GM12878 (cell line): ENCODE results near the gene USP16. TPM values are rescaled to one million over a fixed set of nuclear protein-coding genes. Genes with fewer than 3 reads are reported as not detected.

Experiments used
- ATAC-seq: fragments of 200-7000 bp; cut with Tn5 transposase; 3 replicates; pipeline ENCODE4 v1.9.1; 2020; ENCODE audit warnings: mild to moderate bottlenecking, moderate library complexity
- BruUV-seq: library from RNA; stranded (reverse); fragments of 400-500 nt; replicated peaks from 2 replicates; lab custom pipeline; 2021; lab: Mats Ljungman, UMichigan
- CTCF ChIA-PET: fragments of 300-600 bp; sonication (Branson Sonifier 250); formaldehyde crosslinking; extraction: SDS; loops from one replicate; lab custom pipeline; 2021; ENCODE audit warnings: inconsistent platforms; lab: Yijun Ruan, JAX
- POLR2A ChIA-PET: fragments of 350-600 bp; formaldehyde crosslinking; extraction: SDS; loops from one replicate; lab custom pipeline; 2021; ENCODE audit warnings: inconsistent platforms; lab: Charles Lee
- RAD21 ChIA-PET: fragments of 300-600 bp; sonication (Branson Sonifier 250); formaldehyde crosslinking; loops from one replicate; lab custom pipeline; 2023; ENCODE audit warnings: antibody characterized with exemption; ENCODE audit not compliant: unreplicated experiment; lab: Charles Lee
- SMC1A ChIA-PET: fragments of 300-600 bp; sonication (Branson Sonifier 250); formaldehyde crosslinking; loops from one replicate; lab custom pipeline; 2023; ENCODE audit not compliant: unreplicated experiment, uncharacterized antibody; lab: Charles Lee
- DNase-seq: peaks from one replicate; pipeline ENCODE4 v3.0.0-alpha.2; 2011; ENCODE audit warnings: low read depth, low spot score
- FAIRE-seq: peaks from 3 replicates; lab custom pipeline; 2011; peaks lifted over from hg19 to GRCh38; lab: Jason Lieb, UNC
- H2AFZ ChIP-seq: 2 replicates; pipeline ENCODE4 v1.6.0; 2011; ENCODE audit warnings: low read depth, low read length, control low read depth; ENCODE audit not compliant: control insufficient read depth
- H3K27ac ChIP-seq: 2 replicates; pipeline ENCODE4 v1.5.1; 2011; ENCODE audit warnings: control low read depth; ENCODE audit not compliant: control insufficient read depth, insufficient read depth
- H3K27me3 ChIP-seq, 2 experiments: replicated peaks in 1 of 2; 2 replicates each; pipeline versions ENCODE4 v1.6.0 to v1.6.1; 2011; ENCODE audit warnings: low read length in 1 of 2; ENCODE audit not compliant: control insufficient read depth in 2 of 2, insufficient read depth in 2 of 2
- H3K36me3 ChIP-seq, 2 experiments: 2 replicates each; pipeline ENCODE4 v1.5.1; 2011; ENCODE audit warnings: low read length in 1 of 2; ENCODE audit not compliant: control insufficient read depth in 2 of 2, insufficient read depth in 2 of 2
- H3K4me1 ChIP-seq: 2 replicates; pipeline ENCODE4 v1.6.1; 2011; ENCODE audit warnings: mild to moderate bottlenecking, low read length, moderate library complexity, mixed read lengths; ENCODE audit not compliant: control insufficient read depth, insufficient read depth
- H3K4me2 ChIP-seq: 2 replicates; pipeline ENCODE4 v1.6.0; 2011; ENCODE audit warnings: control low read depth; ENCODE audit not compliant: control insufficient read depth, insufficient read depth
- H3K4me3 ChIP-seq: fragments of 200-600 bp; sonication (generic); 2 replicates; pipeline ENCODE4 v1.5.1; 2016
- H3K79me2 ChIP-seq: 2 replicates; pipeline ENCODE4 v1.6.0; 2011; ENCODE audit warnings: low read length; ENCODE audit not compliant: control insufficient read depth, insufficient read depth
- H3K9ac ChIP-seq: 2 replicates; pipeline ENCODE4 v1.8.0; 2011; ENCODE audit warnings: low read length, control low read depth, mixed read lengths; ENCODE audit not compliant: control insufficient read depth, insufficient read depth
- H3K9me3 ChIP-seq: replicated peaks from 3 replicates; pipeline ENCODE4 v1.5.1; 2011; ENCODE audit warnings: mild to moderate bottlenecking, low read length; ENCODE audit not compliant: control insufficient read depth, insufficient read depth
- H4K20me1 ChIP-seq: 2 replicates; pipeline ENCODE4 v1.6.0; 2011; ENCODE audit not compliant: control insufficient read depth, insufficient read depth
- CBX5 ChIP-seq: sonication (generic); IDR thresholded peaks from 2 replicates; pipeline ENCODE4 v1.6.1; 2016; ENCODE audit warnings: low read depth, moderate library complexity, mild to moderate bottlenecking, inconsistent platforms
- EP300 ChIP-seq, 2 experiments: fragments of 150-350 bp in 1 of 2; IDR thresholded peaks; 2 replicates each; pipeline ENCODE4 v1.6.1; 2011 to 2012; ENCODE audit warnings: low read depth in 2 of 2, low read length in 2 of 2, borderline replicate concordance in 1 of 2, improper control_type of control experiment in 1 of 2, inconsistent platforms in 1 of 2; ENCODE audit not compliant: control insufficient read depth in 1 of 2
- EZH2 ChIP-seq: IDR thresholded peaks from 2 replicates; pipeline ENCODE4 v1.6.1; 2012; ENCODE audit warnings: low read depth, mild to moderate bottlenecking, control low read depth, inconsistent platforms, low read length, borderline replicate concordance; ENCODE audit not compliant: control insufficient read depth
- HDGF ChIP-seq: fragments of 450-650 bp; IDR thresholded peaks from 2 replicates; pipeline ENCODE4 v1.6.1; 2016; ENCODE audit warnings: antibody characterized with exemption
- IKZF1 ChIP-seq: fragments of 450-650 bp; conservative IDR thresholded peaks from 2 replicates; pipeline ENCODE4 v1.6.1; 2017; ENCODE audit warnings: antibody characterized with exemption, mild to moderate bottlenecking
- KLF5 ChIP-seq: fragments of 450-650 bp; IDR thresholded peaks from 2 replicates; pipeline ENCODE4 v1.6.1; 2014; ENCODE audit warnings: mild to moderate bottlenecking; ENCODE audit not compliant: partially characterized antibody
- MEF2A ChIP-seq: IDR thresholded peaks from 2 replicates; pipeline ENCODE4 v1.6.1; 2011; ENCODE audit warnings: low read depth, mild to moderate bottlenecking, low read length, moderate library complexity; ENCODE audit not compliant: insufficient read depth
- PAX5 ChIP-seq: IDR thresholded peaks from 2 replicates; pipeline ENCODE4 v1.6.1; 2011; ENCODE audit warnings: low read depth, low read length, borderline replicate concordance
- RELA ChIP-seq: fragments of 450-650 bp; IDR thresholded peaks from 2 replicates; pipeline ENCODE4 v1.8.0; 2014; ENCODE audit warnings: borderline replicate concordance; ENCODE audit not compliant: partially characterized antibody
- RFX5 ChIP-seq: IDR thresholded peaks from 2 replicates; pipeline ENCODE4 v1.6.1; 2011; ENCODE audit warnings: low read depth, low read length, improper control_type of control experiment
- ZNF274 ChIP-seq: IDR thresholded peaks from one replicate; pipeline ENCODE4 v1.8.0; 2011; ENCODE audit not compliant: insufficient read length, insufficient read depth
- ZSCAN29 ChIP-seq: fragments of 450-650 bp; IDR thresholded peaks from 2 replicates; pipeline ENCODE4 v1.6.1; 2017; ENCODE audit warnings: mild to moderate bottlenecking, moderate library complexity
- ZZZ3 ChIP-seq: IDR thresholded peaks from 2 replicates; pipeline ENCODE4 v1.6.1; 2011; ENCODE audit warnings: low read depth; ENCODE audit not compliant: control insufficient read depth, insufficient read length
- WGBS: methylation state at CpG from one replicate; pipeline ENCODE4 v1.1.6; 2016; ENCODE audit warnings: low lambda C conversion rate; ENCODE audit not compliant: insufficient replicate concordance, insufficient coverage; ENCODE audit errors: missing lambda C conversion rate; 5-methylcytosine and 5-hydroxymethylcytosine counted together
- in situ Hi-C: fragments of 300-500 bp; cut with MboI; formaldehyde crosslinking; loops from 9 replicates; pipeline ENCODE4 v1.14.3; 2018; ENCODE audit warnings: mixed read lengths
- intact Hi-C: fragments of 100-400 bp; cut with micrococcal nuclease; formaldehyde crosslinking; loops from one replicate; pipeline ENCODE4 v1.14.2; 2022; ENCODE audit not compliant: unreplicated experiment
- polyA plus RNA-seq, 11 experiments: library from polyadenylated mRNA; depleted of rRNA in 4 of 11; unstranded in 6 of 11; stranded (reverse) in 5 of 11; fragments of >200 nt; fragmentation: Nextera tagmentation in 4 of 11; fragmentation: Illumina TruSeq in 1 of 11; extraction: Ambion mirVana in 4 of 11; extraction: Trizol in 1 of 11; gene quantifications; 1 replicate in 1 of 11; 2 replicates in 10 of 11; pipeline versions ENCODE4 v1.2.1 to v1.2.3, GENCODE V29; 2011 to 2016; ENCODE audit warnings: inconsistent platforms in 2 of 11, missing spikeins in 2 of 11, low read depth in 1 of 11
- total RNA-seq, 4 experiments: library from RNA; depleted of rRNA in 3 of 4; stranded (reverse); fragments of >200 nt in 3 of 4; fragmentation: Illumina TruSeq in 1 of 4; extraction: Trizol in 1 of 4; gene quantifications; 2 replicates each; pipeline versions ENCODE4 v1.2.1 to v1.2.3, GENCODE V29; 2013 to 2021
- TF ChIP-seq, protein P1 (sequence below): fragments of 450-650 bp; IDR thresholded peaks from 2 replicates; pipeline ENCODE4 v1.6.1; 2018; ENCODE audit warnings: mild to moderate bottlenecking, low read depth, moderate library complexity; ENCODE audit not compliant: partially characterized antibody
- TF ChIP-seq, protein P2 (sequence below): fragments of 450-650 bp; formaldehyde crosslinking; IDR thresholded peaks from 2 replicates; pipeline ENCODE4 v1.5.0; 2022; ENCODE audit warnings: mild to moderate bottlenecking, missing genetic modification characterization

The USP16 gene
- total and polyA plus RNA-seq, 10 of the 15 experiments (the other 5 are each of a cell fraction or from before 2014, with no cell fraction given), result 29.5 to 68.7 (median 52.3) TPM

GRCh38 chr21:29033871-29034270 lies 9.4 kb downstream of the USP16 start:
- Histone ChIP-seq H3K4me3 (no peak overlapping the region), H2AFZ (no peak overlapping the region), H3K9me3 (no peaks in the 10 kb centered on the region; the same call in 2 of the 3 replicates), H3K27ac (no peak overlapping the region), H3K4me2 (no peak overlapping the region), H3K79me2 (peaks cover under 1% of the 10 kb centered on the region), H3K36me3 (peaks cover 5 to 44% of the 10 kb centered on the region in 2 experiments), H4K20me1 (no peaks in the 10 kb centered on the region), H3K9ac (no peak overlapping the region), H3K4me1 (no peaks in the 10 kb centered on the region), H3K27me3 (no peaks in the 10 kb centered on the region)
- in situ Hi-C loops (no loop called here), intact Hi-C loops (no loop called here)
- TF ChIP-seq HDGF (no peak), KLF5 (no peak), EP300 (IDR thresholded peaks at IDR 0.05; ENCODE audit: borderline replicate concordance in 1 of 2, control insufficient read depth in 1 of 2, low read depth in 2 of 2, low read length in 2 of 2) (no peak), IKZF1 (no peak), RELA (no peak), CBX5 (no peak), ZZZ3 (no peak), PAX5 (no peak), EZH2 (no peak), RFX5 (no peak), ZSCAN29 (no peak), ZNF274 (no peak), MEF2A (no peak)
- TF ChIP-seq, protein P1, sequence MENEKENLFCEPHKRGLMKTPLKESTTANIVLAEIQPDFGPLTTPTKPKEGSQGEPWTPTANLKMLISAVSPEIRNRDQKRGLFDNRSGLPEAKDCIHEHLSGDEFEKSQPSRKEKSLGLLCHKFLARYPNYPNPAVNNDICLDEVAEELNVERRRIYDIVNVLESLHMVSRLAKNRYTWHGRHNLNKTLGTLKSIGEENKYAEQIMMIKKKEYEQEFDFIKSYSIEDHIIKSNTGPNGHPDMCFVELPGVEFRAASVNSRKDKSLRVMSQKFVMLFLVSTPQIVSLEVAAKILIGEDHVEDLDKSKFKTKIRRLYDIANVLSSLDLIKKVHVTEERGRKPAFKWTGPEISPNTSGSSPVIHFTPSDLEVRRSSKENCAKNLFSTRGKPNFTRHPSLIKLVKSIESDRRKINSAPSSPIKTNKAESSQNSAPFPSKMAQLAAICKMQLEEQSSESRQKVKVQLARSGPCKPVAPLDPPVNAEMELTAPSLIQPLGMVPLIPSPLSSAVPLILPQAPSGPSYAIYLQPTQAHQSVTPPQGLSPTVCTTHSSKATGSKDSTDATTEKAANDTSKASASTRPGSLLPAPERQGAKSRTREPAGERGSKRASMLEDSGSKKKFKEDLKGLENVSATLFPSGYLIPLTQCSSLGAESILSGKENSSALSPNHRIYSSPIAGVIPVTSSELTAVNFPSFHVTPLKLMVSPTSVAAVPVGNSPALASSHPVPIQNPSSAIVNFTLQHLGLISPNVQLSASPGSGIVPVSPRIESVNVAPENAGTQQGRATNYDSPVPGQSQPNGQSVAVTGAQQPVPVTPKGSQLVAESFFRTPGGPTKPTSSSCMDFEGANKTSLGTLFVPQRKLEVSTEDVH, result no peak
- TF ChIP-seq, protein P2, sequence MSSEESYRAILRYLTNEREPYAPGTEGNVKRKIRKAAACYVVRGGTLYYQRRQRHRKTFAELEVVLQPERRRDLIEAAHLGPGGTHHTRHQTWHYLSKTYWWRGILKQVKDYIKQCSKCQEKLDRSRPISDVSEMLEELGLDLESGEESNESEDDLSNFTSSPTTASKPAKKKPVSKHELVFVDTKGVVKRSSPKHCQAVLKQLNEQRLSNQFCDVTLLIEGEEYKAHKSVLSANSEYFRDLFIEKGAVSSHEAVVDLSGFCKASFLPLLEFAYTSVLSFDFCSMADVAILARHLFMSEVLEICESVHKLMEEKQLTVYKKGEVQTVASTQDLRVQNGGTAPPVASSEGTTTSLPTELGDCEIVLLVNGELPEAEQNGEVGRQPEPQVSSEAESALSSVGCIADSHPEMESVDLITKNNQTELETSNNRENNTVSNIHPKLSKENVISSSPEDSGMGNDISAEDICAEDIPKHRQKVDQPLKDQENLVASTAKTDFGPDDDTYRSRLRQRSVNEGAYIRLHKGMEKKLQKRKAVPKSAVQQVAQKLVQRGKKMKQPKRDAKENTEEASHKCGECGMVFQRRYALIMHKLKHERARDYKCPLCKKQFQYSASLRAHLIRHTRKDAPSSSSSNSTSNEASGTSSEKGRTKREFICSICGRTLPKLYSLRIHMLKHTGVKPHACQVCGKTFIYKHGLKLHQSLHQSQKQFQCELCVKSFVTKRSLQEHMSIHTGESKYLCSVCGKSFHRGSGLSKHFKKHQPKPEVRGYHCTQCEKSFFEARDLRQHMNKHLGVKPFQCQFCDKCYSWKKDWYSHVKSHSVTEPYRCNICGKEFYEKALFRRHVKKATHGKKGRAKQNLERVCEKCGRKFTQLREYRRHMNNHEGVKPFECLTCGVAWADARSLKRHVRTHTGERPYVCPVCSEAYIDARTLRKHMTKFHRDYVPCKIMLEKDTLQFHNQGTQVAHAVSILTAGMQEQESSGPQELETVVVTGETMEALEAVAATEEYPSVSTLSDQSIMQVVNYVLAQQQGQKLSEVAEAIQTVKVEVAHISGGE (CRISPR knock-in tag), result no peak
- POLR2A ChIA-PET, result no interaction called here
- CTCF ChIA-PET, result no interaction called here
- FAIRE-seq (no peak), DNase-seq (no peak), ATAC-seq (no peak)
- TSS peak; percentile 31 for BruUV-seq
- 94% methylated on average over 3 of the region's 3 CpGs for WGBS
- RAD21 ChIA-PET, result no interaction called here
- SMC1A ChIA-PET, result interaction anchor here (1.0 to 1.1 kb wide), 2 partner anchors 9 to 16 kb away, joined by 3 to 6 read pairs; partner anchors contain the start of gene USP16
